CD4-positive, alpha-beta T cell treated with Interleukin-4 for 1 hour (primary cell): ENCODE results near the gene TAF6.

ENCODE experiments used
- DNase-seq, 2 donors: peaks; one replicate each; pipeline ENCODE4 v3.0.0-alpha.2; 2020 to 2022

TAF6 gene

GRCh38 chr7:100119970-100120732, 993 bp upstream of the TAF6 start:
- peak; percentile 69 to 80 for DNase-seq

GRCh38 chr7:100118388-100119071, 628 bp downstream of the TAF6 start:
- no peak for DNase-seq

DNA sequence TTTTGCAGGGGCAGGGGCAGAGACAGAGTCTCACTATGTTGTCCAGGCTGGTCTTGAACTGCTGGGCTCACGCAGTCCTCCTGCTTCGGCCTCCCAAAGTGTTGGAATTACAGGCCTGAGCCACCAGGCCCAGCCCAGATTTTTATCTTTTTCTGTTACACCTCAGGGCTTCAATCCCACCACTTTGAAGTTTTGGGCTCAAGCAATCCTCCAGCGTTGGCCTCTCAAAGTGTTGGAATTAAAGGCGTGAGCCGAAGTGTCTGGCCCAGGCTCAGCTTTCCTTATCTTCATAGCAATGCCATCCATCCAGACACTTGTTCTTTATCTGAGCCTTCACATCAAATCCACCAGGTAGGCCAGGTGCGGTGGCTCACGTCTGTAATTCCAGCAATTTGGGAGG, 4.1 kb downstream of the TAF6 start:
- no peak for DNase-seq

DNA sequence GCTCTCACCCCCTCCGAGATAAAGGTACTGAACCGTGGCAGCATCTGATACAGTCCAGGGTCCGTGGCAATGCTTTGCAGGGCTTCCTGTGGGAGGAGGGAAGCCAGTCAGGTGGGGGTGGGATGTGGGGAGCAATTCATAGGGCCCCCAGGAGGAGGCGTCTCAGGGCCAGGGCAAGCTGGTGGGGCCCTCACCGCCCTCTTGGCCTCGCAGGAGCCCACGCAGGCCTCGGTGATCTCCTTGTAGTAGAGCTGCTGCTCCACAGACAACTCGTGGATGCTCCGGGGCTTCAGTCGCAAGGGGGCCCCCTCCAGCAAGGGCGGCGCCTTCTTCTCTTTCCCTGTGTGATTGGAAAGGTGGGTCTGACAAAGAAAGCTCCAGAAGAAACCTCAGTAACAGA, 7.2 kb downstream of the TAF6 start:
- DNase-seq, result no peak

DNA sequence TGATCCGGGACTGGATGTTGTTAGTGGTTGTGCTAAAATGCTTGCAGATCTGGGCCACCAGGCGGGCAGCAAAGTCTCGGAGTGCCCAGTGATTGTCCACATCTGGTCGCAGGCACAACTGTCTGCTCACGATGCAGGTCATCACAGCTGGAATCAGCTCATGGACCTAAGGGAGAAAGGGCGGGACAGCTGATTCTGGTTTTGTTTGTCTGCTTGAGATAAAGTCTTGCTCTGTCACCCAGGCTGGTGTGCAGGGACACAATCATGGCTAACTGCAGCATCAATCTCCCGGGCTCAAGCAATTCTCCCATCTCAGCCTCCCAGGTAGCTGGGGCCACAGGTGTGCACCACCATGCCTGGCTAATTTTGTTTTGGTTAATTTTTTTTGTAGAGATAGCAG, 8.0 kb downstream of the TAF6 start:
- DNase-seq, result no peak

DNA sequence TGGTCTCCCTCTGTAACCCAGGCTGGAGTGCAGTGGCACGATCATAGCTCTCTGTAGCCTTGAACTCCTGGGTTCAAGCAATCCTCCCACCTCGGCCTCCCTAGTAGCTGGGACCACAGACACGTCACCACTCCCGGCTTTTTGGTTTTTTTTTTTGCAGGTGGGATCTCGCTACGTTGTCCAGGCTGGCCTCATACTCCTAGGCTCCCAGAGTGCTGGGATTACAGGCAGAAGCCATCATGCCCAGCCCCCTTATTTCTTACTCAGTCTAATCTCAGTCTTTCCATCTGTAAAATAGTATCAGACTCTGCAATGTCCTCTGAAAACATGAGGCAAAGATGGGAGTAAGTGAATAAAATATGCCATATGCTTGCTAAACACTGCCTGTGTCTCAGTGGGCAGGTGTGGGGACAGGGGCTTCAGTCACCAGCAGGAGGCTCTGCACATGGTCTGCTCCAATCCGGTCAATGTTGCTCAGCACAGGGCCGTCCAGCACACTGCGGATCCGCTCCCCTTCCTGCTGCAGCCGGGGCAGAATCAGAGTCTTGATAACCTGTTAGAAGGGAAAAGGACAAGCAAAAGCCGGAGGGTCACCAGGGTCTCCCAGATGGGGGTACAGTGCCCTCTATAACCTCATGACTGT, 9.5 kb downstream of the TAF6 start:
- no peak for DNase-seq

DNA sequence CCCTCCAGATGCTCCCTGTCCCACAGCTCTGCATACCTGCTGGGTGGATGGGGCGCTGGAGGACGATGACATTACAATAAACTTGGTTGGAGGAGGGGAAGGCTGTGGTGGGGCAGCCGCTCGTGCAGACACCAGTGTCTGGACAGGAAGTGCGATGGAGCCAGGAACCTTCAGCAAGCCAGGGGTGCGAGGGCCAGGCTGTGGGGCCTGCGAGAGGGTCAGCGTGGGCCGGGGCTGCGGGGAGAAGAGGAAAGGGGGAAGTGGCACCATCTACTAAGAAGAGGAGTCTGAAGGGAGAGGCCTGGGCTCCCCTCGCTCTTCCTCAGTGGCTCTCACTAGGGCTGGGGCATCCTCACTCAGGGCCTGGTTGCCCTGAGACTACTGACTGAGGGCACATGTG, 11.3 kb downstream of the TAF6 start:
- no peak for DNase-seq

DNA sequence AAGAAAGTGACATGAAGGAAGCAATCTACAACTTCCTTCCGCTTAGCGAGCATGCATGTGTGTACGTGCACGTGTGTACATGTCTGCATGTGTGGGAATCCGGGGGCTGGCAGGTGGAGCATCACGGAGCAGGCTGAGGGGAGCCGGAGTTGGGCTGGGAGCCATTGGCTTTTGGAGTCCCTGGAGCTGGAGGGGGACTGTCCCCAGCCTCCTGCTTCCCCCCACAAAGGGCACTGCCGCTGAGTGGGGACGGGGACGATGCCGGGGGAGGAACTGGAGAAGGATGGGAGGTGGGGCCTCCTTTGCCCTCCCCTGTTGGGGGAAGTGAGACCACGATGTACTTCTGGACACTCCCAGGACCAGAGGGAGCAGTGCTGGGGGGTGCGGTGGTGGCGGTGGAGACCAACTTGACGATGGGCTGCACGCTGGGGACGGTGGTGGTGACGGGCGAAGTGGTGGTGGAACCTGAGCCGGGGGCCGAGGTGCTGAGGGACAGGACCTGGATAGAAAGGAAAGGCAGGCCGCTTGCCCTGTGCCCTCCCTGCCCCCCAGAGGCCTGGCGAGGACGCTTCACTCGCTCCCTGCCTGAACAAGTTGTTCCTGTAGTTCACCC, 11.9 kb downstream of the TAF6 start:
- no peak for DNase-seq

GRCh38 chr7:100106633-100107032, 12.5 kb downstream of the TAF6 start:
- no peak for DNase-seq

DNA sequence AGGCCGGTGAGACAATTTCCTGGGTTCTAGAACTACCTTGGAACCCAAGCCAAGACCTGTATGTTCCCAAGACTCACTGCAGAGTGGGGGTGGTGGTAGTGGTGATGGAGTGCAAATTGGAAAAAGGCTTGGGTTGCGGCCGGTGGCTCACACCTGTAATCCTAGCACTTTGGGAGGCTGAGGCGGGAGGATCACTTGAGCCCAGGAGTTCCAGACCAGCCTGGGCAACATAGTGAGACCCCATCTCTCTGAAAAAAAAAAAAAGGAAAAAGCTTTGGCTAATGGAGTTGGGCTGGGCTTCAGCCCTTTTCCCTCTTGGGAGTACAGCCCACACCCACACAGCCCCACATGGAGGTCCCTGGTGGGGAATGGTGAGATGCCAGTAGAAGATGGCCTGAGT, 13.6 kb downstream of the TAF6 start:
- DNase-seq, result no peak

DNA sequence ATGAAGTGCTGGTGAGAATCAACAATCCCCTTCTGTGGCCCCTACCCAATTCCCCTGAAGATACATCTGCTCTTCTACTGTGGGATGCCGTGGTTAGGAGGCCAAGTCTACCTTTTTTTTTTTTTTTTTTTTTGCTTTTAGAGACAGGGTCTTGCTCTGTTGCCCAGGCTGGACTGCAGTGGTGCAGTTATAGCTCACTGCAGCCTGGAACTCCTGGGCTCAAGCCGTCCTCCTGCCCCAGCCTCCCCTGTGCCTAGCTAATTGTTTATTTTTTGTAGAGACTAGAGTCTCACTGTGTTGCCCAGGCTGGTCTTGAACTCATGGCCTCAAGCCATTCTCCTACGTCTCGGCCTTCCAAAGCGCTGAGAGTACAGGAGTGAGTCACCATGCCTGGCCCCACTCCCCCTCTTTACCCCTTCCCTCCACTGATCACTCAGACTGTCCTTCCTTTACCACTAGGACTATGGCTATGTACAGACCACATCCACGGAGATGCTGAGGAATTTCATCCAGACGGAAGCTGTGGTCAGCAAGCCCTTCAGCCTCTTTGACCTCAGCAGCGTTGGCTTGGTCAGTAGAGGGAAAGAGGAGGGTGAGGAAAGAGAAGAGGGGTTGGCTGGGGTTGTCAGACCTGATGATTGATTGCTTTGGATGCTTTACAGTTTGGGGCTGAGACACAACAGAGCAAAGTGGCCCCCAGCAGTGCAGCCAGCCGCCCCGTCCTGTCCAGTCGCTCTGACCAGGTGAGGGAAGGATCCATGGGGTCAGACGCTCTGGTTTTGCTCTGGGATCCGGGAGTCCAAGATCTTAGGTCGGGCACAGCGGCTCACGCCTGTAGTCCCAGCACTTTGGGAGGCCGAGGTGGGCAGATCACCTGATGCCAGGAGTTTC, 16.0 kb downstream of the TAF6 start:
- no peak for DNase-seq

GRCh38 chr7:100101016-100101862, 17.9 kb downstream of the TAF6 start, which contains the start of the genes AP4M1 and MCM7:
Gene AP4M1, plus strand, starts transcription at chr7:100101643. Its CDS starts 72 bp downstream, at chr7:100101715.
Gene MCM7, minus strand, starts transcription at chr7:100101397. Its CDS starts 103 bp downstream, at chr7:100101294.
- peak; percentile 97 for DNase-seq

GRCh38 chr7:100100420-100101015, 18.6 kb downstream of the TAF6 start:
- peak; percentile 83 to 90 for DNase-seq

DNA sequence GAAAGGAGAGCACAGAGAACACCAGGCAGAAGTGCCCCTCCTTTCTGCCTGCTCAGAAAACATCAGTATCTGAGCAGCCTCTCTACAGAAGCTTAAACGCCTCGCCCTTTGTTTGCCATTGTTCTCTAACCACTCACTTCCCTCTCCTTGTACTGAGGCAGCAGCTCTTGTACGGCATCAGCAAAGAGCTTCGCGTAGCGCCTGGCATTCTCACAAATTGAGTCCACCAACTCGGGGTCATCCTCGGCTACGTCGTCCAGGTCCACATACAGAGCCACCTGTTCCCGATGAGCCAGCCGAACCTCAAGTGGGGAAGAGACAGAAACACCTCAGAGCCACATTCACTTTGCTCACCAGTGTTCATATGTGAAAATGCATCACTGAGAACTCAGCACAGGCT, 19.7 kb downstream of the TAF6 start:
- DNase-seq, result no peak

GRCh38 chr7:100098913-100099312, 20.2 kb downstream of the TAF6 start:
- DNase-seq, result no peak

- no peak for DNase-seq
These were observed 23.5 kb downstream of the TAF6 start for GRCh38 chr7:100095704-100096103.

GRCh38 chr7:100095289-100095688, 23.9 kb downstream of the TAF6 start:
- no peak for DNase-seq

GRCh38 chr7:100093925-100094486, 25.2 kb downstream of the TAF6 start:
- DNase-seq, result no peak

DNA sequence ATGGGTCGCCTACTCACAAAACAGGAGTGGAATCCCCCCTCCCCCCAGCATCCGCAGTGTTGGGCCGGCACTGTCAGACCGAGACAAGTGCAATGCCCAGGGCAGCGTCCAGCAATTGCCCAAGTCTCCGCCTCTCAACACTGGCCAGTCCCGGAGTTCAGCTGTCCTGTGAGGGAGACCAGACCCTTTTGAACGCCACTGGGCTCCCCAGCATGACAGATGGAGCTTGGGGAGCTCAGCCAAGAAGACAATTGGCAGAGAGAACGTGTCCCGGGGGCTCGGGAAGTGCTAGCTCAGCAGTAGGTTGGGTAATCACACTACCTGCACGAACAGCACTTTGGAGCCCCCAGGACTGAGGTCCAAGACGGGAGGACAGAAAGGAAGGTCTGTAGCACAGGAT, 25.7 kb downstream of the TAF6 start:
- DNase-seq, result no peak

DNA sequence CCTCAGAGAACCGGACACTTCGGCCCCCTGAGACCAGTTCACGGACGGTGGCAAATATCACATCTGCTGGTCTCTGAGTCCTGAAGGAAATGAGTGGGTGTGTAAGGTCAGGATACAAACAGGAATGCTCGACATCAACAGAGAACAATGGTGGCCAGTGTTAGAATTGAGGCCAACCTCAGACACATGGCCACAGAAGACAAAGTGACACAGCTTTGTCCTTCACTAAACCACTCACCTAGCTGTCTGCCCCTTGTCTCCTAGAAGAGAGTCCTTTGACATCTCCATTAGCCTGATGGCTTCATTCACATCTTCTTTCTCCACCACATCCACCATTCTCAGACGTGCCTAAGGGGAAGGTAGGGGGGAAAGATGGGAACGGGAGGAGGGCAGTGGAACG, 26.1 kb downstream of the TAF6 start:
- DNase-seq, result no peak
